DMS53 treated with DMSO at 0.1 percent for 48 hours (cell line): Measurements from ENCODE around the gene OR7A5.
"Not testable (repeated sequence)": the region's sequence is repeated elsewhere in the genome, so short reads cannot be mapped to it uniquely, and the experiment has no call there.

ENCODE experiments used
- DNase-seq: peaks from one replicate; lab custom pipeline; 2025; ENCODE audit not compliant: unreplicated experiment; lab: John Stamatoyannopoulos, UW

The OR7A5 gene

DNA sequence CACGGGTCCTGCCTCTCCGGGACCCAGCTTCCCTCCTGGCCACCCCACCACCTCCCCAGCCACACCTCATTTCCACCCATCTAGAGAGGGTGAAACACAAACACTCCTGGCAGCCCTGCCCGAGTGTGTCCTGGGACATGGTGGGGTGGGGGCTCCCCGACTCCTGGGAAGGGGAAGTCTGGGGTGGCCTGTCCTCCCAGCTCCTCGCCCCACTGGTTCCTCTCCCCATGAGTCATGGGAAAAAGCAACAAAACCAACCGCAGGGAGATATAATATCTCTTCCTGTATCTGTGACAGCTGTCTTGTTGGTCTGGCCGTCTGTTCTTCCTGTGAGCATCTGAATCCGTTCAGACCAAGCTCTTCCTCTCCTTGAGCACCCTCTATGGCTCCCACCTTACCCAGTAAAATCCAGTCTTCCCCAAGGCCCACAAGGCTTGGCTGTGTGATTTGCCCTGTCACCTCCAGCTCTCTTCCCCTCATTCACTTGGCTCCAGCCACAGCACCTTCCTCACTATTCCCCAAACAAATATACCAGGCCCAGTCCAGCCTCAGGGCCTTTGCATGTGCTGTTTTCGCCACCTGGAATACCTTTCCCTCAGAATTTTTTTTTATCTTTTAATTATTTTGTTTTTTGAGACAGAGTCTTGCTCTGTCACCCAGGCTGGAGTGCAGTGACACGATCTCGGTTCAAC lies 49.7 kb downstream of the OR7A5 start:
- not testable (repeated sequence) for DNase-seq

DNA sequence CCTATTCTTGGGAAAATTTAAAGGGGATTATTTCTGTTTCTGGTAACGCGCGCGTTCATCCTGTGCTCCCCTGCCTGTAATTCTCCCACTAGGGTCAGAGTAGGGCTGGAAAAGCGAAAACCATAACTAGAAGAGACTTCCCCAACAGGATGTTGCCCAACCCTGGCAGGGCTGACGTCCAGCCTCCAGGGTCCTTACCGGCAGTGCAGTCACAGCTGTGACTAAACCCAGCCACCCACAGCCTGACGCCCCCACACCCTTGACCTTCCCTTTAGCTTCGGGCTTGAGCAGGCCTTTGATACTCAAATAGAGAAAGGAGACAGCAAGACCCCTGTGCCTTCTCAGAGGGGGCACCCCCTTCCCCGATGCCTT lies 50.3 kb downstream of the OR7A5 start:
- DNase-seq, result not testable (repeated sequence)

DNA sequence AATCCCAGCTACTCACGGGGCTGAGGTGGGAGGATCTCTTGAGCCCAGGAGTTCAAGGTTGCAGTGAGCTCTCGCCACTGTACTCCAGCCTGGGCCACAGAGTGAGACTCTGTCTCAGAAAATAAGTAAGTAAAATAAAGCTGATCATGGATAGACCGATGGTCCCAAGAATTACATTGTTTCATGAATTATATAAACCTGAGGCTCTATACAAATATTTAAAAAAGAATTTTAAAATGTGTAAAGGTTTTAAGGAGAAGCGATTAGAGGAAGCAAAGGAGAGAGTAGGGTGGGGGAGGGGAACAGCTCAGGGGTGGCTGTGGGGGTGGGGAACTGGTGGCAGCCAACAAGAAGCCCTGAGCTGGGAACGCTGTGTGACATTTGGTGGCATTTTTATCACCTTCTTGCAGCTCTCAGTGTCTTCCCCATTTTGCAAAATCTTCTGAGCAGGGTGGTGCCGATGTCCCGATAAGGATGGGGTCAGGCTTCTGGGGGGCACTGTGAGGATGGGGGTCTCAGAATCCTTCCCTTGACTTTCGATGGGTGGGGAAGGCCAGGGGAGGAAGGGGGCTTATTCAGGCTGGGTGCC lies 51.5 kb downstream of the OR7A5 start:
- not testable (repeated sequence) for DNase-seq

DNA sequence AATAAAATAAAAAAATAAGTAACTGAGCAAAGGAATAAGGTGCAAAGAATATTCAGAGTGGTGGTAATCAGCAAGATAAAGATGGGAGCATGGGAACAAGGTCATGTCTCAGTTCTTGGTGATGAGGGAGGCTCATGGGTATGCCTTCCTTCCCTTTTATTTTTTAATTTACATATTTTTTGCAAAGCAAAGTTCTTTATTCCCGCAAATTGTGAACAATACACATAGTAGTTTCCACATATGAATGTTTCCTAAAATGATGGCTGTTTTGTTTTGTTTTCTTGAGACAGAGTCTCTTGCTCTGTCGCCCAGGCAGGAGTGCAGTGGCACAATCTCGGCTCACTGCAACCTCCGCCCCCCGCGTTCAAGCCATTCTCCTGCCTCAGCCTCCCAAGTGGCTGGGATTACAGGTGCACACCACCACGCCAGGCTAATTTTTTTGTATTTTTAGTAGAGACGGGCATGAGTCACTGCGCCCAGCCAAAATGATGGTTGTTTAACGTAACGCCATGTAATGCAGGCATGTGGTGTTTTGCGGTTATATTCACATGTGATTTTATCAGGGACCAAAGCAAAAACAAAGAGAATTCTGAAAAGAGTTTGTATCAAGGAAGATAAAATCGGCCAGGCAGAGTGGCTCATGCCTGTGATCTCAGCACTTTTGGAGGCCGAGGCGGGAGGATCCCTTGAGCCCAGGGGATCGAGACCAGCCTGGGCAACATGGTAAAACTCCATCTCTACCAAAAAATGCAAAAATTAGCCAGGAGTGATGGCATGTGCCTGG lies 52.2 kb downstream of the OR7A5 start:
- DNase-seq, result no peak

DNA sequence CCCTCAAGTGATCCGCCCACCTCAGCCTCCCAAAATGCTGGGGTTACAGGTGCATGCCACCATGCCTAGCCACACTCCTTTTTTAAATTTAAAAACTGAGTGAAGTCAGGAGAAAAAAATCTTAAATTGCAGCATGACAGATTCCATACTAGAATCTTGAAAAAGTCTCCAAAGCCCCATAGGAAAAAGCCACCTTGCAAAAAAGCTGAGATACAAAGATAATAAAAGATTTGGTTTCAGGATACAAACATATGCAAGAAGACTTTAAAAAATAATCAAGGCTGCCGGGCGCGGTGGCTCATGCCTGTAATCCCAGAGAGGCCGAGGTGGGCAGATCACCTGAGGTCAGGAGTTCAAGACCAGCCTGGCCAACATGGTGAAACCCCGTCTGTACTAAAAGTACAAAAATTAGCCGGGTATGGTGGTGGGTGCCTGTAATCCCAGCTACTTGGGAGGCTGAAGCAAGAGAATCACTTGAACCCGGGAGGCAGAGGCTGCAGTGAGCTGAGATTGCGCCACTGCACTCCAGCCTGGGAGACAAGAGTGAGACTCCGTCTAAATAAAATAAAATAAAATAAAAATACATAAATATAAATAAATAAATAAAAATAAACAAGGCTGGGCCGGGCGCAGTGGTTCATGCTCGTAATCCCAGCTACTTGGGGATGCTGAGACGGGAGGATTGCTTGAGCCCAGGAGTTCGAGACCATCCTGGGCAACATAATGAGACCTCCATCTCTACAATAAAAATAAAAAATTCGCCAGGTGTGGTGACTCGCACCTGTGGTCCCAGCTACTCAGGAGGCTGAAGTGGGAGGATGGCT lies 53.1 kb downstream of the OR7A5 start:
- DNase-seq, result not testable (repeated sequence)

DNA sequence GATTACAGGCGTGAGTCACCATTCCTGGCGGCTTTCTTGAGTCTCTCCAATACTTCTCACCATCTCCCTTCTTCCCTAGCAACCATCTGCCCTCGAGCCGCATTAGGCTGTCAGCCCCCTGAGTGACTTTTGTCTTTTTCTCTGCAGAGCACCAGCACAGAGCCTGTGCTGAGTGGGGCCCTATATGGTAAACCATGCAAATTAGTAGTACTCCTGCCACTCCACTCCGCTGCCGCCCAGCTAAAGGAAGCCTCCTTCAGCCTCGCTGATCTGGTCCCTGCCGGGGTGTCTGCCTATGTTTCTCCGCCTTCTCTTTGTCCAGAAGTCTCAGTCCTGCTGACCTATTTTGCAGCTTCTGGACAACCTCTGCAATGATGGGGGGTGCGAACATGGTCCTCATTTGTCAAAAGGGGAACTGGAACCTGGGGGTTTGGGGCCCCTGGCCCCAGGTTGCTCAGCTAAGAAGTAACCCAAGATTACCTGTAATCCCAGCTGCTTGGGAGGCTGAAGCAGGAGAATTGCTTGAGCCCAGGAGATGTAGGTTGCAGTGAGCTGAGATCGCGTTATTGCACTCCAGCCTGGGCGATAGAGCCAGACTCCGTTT lies 54.3 kb downstream of the OR7A5 start:
- not testable (repeated sequence) for DNase-seq

DNA sequence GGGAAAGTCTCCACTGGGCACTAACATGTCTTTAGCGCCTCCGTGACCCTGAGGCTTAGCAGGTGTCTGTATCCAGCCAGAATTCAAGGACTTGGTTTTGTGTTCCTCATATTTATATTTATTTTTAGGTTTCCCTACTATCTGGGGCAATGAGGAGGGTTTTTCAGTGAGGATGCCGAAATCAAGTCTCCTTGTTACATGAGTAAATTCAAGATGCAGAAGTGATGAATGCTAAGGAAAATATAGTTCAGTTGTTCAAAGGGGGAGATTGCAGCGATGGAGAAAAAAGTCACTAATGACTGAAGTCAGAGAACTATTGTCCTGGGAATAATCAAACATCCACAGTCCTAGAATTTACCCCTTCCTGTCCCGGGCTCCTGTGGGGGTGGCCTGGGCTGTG lies 55.8 kb downstream of the OR7A5 start:
- DNase-seq, result no peak

DNA sequence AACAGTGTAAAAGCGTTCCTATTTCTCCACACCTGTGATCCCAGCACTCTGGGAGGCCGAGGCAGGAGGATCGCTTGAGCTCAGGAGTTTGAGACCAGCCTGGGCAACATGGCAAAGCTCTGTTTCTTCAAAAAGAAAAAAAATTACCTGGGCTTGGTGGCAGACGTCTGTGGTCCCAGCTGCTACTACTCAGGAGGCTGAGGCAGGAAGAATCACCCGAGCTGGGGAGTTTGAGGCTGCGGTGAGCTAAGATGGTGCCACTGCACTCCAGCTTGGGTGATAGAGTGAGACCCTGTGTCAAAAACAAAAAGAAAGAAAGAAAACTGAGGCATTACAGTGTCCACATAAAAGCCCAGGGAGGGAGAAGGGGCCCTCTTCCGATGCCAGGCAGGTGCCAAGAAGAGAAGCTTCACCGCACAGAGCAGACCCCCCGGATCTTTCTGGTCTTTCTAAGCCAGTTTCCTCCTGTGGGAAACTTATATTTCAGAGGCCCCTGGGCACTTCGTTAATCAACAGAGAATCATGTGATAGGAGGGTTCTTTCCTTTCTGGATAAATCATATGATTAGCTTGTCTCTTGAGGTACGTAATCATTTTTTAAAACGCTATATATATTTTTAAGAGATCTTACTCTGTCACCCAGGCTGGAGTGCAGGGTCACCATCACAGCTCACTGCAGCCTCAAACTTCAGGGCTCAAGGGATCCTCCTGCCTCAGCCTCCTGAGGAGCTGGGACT lies 56.7 kb downstream of the OR7A5 start, which contains the start of gene ADGRE2:
ADGRE2 (minus strand) TSS at position 451 of the 736 bp plus-strand sequence. CDS start 1,804 bp downstream, outside the sequence.
- DNase-seq, result not testable (repeated sequence)

DNA sequence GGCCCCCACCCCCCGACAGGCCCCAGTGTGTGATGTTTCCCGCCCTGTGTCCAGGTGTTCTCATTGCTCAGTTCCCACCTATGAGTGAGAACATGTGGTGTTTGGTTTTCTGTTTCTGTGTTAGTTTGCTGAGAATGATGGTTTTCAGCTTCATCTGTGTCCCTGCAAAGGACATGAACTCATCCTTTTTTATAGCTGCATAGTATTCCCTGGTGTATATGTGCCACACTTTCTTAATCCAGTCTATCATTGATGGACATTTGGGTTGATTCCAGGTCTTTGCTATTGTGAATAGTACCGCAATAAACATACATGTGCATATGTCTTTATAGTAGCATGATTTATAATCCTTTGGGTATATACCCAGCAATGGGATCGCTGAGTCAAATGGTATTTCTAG lies 57.3 kb downstream of the OR7A5 start:
- DNase-seq, result not testable (repeated sequence)
